ENCODE data around the gene CHRM5. TPM values are rescaled to one million over a fixed set of nuclear protein-coding genes. Genes with fewer than 3 reads are reported as not detected.

The CHRM5 gene
- total RNA-seq, 1 donor from 2014 or later: not detected

- TF ChIP-seq CTCF (IDR thresholded peaks at IDR 0.05; ENCODE audit: unreplicated experiment): no peak
- Mint-ChIP-seq H3K9me3 (ENCODE audit: low read depth) (no peaks in the 10 kb centered on the region), H3K36me3 (ENCODE audit: insufficient read depth) (peaks cover 7% of the 10 kb centered on the region), H3K27ac (no peak overlapping the region), H3K27me3 (no peaks in the 10 kb centered on the region), H3K4me1 (ENCODE audit: low read depth) (no peaks in the 10 kb centered on the region), H3K4me3 (ENCODE audit: low read depth) (no peak overlapping the region)
- DNase-seq (ENCODE audit: low spot score, unreplicated experiment): no peak
Observed at GRCh38 chr15:34084086-34084485, 115.8 kb downstream of the CHRM5 start.

GRCh38 chr15:34085746-34086145, 117.4 kb downstream of the CHRM5 start:
- H3K9me3 Mint-ChIP-seq (ENCODE audit: low read depth): no peaks in the 10 kb centered on the region
- H3K27ac Mint-ChIP-seq: no peak overlapping the region
- H3K4me3 Mint-ChIP-seq (ENCODE audit: low read depth): no peak overlapping the region
- no peaks in the 10 kb centered on the region for H3K27me3 Mint-ChIP-seq
- no peak for TF ChIP-seq CTCF (IDR thresholded peaks at IDR 0.05; ENCODE audit: unreplicated experiment)
- H3K36me3 Mint-ChIP-seq (ENCODE audit: insufficient read depth): peaks cover 8% of the 10 kb centered on the region
- no peak for DNase-seq (ENCODE audit: low spot score, unreplicated experiment)
- no peaks in the 10 kb centered on the region for H3K4me1 Mint-ChIP-seq (ENCODE audit: low read depth)

DNA sequence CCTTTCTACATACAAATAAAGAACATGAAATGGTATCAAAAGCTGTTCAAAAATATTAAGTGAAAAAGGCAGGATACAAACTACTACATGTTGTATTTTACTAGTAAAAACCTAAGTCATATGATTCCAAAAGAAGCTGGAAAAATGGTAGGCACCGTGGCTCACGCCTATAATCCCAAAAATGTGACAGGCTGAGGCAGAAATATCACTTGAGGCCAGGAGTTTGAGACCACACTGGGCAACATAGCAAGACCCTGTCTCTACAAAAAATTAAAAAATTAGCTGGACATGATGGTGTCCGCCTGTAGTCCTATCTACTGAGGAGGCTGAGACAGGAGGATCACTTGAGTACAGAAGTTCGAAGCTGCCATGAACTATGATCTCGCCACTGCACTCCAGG, 131.6 kb downstream of the CHRM5 start:
- no peaks in the 10 kb centered on the region for H3K9me3 Mint-ChIP-seq (ENCODE audit: low read depth)
- no peak for DNase-seq (ENCODE audit: low spot score, unreplicated experiment)
- H3K4me3 Mint-ChIP-seq (ENCODE audit: low read depth): peak overlapping the region; percentile 42
- H3K27ac Mint-ChIP-seq: no peak overlapping the region
- H3K27me3 Mint-ChIP-seq: no peaks in the 10 kb centered on the region
- TF ChIP-seq CTCF (IDR thresholded peaks at IDR 0.05; ENCODE audit: unreplicated experiment): no peak
- peaks cover 12% of the 10 kb centered on the region for H3K4me1 Mint-ChIP-seq (ENCODE audit: low read depth)
- H3K36me3 Mint-ChIP-seq (ENCODE audit: insufficient read depth): peaks cover 6% of the 10 kb centered on the region

DNA sequence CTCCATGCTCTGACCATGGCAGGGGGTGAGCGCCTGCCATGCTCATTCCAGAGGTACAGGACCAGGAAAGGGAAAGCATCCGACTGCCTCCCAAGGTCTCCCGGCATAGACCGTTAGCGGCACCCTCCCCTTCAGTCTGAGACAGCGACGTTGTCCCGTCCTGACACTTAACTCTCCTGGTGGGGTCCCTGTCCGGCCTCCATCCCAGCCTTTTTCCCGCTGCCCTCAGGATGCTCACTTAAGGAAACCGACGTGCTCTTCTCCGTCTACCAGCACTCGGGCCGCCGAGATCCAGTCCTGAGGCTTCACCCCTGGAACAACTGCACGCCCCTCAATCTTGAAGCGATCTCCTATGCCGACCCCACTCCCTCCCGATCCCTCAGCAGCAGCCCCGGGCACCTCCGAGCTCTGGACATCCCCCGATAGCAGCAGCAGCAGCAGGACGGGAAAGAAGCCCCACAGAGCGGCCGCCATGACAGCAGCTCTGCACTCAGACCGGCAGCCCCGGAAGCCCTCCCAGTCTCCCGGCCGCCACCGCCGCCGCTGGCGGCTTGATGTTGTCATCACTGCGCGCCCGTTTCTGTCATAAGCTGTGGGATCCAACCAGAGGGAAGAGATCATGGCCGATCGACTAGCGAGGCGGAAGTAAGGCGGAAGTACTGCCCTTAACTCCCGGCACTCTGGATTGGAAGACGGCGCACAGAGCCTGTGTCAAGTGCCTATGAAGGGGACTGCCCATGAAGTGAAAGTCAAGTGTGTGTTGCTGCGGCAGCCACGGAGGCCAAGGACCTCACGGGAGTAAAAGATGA, 133.3 kb downstream of the CHRM5 start, which contains the start of the genes EMC7 and PGBD4:
EMC7 (minus strand) TSS at position 497 of the 809 bp plus-strand sequence; CDS start at position 474, 23 bp downstream.
PGBD4 (plus strand) TSS at position 718 of the 809 bp plus-strand sequence. CDS start 449 bp downstream, outside the sequence.
- TF ChIP-seq CTCF (IDR thresholded peaks at IDR 0.05; ENCODE audit: unreplicated experiment): no peak
- peak within 1 kb of the TSS; percentile 99 for H3K27ac Mint-ChIP-seq
- peaks cover 5% of the 10 kb centered on the region for H3K36me3 Mint-ChIP-seq (ENCODE audit: insufficient read depth)
- DNase-seq (ENCODE audit: low spot score, unreplicated experiment): peak; percentile 97
- peaks cover 12% of the 10 kb centered on the region for H3K4me1 Mint-ChIP-seq (ENCODE audit: low read depth)
- H3K27me3 Mint-ChIP-seq: no peaks in the 10 kb centered on the region
- peak within 1 kb of the TSS; percentile 100 for H3K4me3 Mint-ChIP-seq (ENCODE audit: low read depth)
- no peaks in the 10 kb centered on the region for H3K9me3 Mint-ChIP-seq (ENCODE audit: low read depth)

DNA sequence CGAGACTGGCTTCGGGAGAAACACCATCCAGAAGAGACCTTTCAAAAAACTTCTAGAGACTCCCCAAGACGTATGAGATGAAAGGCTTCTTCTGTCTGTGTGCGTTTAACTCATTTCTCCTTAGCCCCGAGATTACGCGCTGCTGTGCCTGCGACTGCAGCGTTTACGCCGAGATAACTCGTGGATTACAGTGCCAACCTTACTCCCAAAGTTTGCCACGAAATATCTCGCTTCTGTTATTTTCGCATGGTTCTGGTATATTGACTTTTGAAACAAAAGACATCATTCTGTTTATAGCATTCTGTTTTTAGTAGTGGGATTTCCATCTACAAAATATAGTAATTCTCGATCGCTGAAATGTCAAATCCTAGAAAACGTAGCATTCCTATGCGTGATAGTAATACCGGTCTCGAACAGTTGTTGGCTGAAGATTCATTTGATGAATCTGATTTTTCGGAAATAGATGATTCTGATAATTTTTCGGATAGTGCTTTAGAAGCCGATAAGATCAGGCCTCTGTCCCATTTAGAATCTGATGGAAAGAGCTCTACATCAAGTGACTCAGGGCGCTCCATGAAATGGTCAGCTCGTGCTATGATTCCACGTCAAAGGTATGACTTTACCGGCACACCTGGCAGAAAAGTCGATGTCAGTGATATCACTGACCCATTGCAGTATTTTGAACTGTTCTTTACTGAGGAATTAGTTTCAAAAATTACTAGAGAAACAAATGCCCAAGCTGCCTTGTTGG, 134.1 kb downstream of the CHRM5 start:
- Mint-ChIP-seq H3K4me1 (ENCODE audit: low read depth) (peaks cover 12% of the 10 kb centered on the region), H3K9me3 (ENCODE audit: low read depth) (no peaks in the 10 kb centered on the region), H3K27ac (peak overlapping the region; percentile 99), H3K36me3 (ENCODE audit: insufficient read depth) (peaks cover 5% of the 10 kb centered on the region), H3K4me3 (ENCODE audit: low read depth) (peak overlapping the region; percentile 100), H3K27me3 (no peaks in the 10 kb centered on the region)
- DNase-seq (ENCODE audit: low spot score, unreplicated experiment): no peak
- no peak for TF ChIP-seq CTCF (IDR thresholded peaks at IDR 0.05; ENCODE audit: unreplicated experiment)

Data from progenitor cell of endocrine pancreas (in vitro differentiated cells).